Sigmoid colon (tissue), 4 donors: ENCODE results near the gene HK1.

Experiments used
- EP300 ChIP-seq, 4 donors: sonication (generic); formaldehyde crosslinking; IDR thresholded peaks; one replicate each; pipeline ENCODE4 v1.6.1; 2017; ENCODE audit warnings: antibody characterized with exemption in 4 of 4
- POLR2A ChIP-seq, 2 donors: fragments of 450-650 bp; IDR thresholded peaks; one replicate each; pipeline ENCODE4 v1.6.1; 2016; ENCODE audit warnings: antibody characterized with exemption in 2 of 2, mild to moderate bottlenecking in 2 of 2, moderate library complexity in 2 of 2
- POLR2AphosphoS5 ChIP-seq, 4 donors: sonication (generic); formaldehyde crosslinking; IDR thresholded peaks; one replicate each; pipeline ENCODE4 v1.6.1; 2017; ENCODE audit warnings: antibody characterized with exemption in 4 of 4
- TF ChIP-seq, protein P1 (sequence below), 4 experiments: fragments of 450-650 bp in 3 of 4; fragments of 200-600 bp in 1 of 4; IDR thresholded peaks; one replicate each; pipeline ENCODE4 v1.5.1; 2016 to 2019; ENCODE audit warnings: antibody characterized with exemption in 4 of 4, mild to moderate bottlenecking in 3 of 4, moderate library complexity in 2 of 4

DNA sequence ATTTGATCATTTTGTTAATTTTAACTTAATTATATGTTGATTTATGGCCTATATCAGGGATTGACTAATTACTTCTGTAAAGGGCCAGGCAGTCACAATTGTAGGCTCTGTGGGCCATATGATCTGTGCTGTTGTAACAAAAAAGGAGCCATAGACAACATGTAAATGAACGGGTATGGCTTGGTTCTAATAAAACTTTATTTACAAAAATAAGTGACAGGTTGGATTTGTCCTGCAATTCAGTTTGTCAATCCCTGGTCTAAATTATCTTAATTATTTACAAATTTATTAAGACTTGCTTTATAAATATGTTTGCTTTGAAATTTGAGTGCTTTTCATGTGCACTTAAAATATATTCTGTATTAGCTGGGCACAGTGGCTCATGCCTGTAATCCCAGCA lies 2.9 kb upstream of the HK1 start:
- no peak for TF ChIP-seq POLR2A (IDR thresholded peaks at IDR 0.05)
- TF ChIP-seq, protein P1, sequence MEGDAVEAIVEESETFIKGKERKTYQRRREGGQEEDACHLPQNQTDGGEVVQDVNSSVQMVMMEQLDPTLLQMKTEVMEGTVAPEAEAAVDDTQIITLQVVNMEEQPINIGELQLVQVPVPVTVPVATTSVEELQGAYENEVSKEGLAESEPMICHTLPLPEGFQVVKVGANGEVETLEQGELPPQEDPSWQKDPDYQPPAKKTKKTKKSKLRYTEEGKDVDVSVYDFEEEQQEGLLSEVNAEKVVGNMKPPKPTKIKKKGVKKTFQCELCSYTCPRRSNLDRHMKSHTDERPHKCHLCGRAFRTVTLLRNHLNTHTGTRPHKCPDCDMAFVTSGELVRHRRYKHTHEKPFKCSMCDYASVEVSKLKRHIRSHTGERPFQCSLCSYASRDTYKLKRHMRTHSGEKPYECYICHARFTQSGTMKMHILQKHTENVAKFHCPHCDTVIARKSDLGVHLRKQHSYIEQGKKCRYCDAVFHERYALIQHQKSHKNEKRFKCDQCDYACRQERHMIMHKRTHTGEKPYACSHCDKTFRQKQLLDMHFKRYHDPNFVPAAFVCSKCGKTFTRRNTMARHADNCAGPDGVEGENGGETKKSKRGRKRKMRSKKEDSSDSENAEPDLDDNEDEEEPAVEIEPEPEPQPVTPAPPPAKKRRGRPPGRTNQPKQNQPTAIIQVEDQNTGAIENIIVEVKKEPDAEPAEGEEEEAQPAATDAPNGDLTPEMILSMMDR (IDR thresholded peaks at IDR 0.05) = no peak
- TF ChIP-seq POLR2AphosphoS5 (IDR thresholded peaks at IDR 0.05) = no peak
- no peak for TF ChIP-seq EP300 (IDR thresholded peaks at IDR 0.05)
